Neuron (in vitro differentiated cells): ENCODE results near the gene GMPPB.
"Not testable (repeated sequence)": the region's sequence is repeated elsewhere in the genome, so short reads cannot be mapped to it uniquely, and the experiment has no call there.

Experiments used
- H2AFZ ChIP-seq: one replicate; pipeline ENCODE4 v1.6.1; 2013; ENCODE audit warnings: low read depth, mild to moderate bottlenecking, inconsistent platforms, low read length, moderate library complexity
- H3K27me3 ChIP-seq: one replicate; pipeline ENCODE4 v1.6.1; 2013; ENCODE audit warnings: low read length; ENCODE audit not compliant: insufficient read depth
- H3K36me3 ChIP-seq: one replicate; pipeline ENCODE4 v1.6.1; 2013; ENCODE audit warnings: low read length; ENCODE audit not compliant: insufficient read depth
- H3K4me1 ChIP-seq: one replicate; pipeline ENCODE4 v1.6.1; 2013; ENCODE audit warnings: low read length; ENCODE audit not compliant: insufficient read depth
- H3K4me3 ChIP-seq: 2 replicates; pipeline ENCODE4 v1.5.1; 2013; ENCODE audit warnings: mild to moderate bottlenecking, low read length, moderate library complexity
- H3K9me3 ChIP-seq: one replicate; pipeline ENCODE4 v1.6.1; 2013; ENCODE audit warnings: low read length

The GMPPB gene

GRCh38 chr3:49748874-49749273, 25.1 kb upstream of the GMPPB start:
- H3K9me3 ChIP-seq, H3K4me1 ChIP-seq, H3K27me3 ChIP-seq, H3K4me3 ChIP-seq, H2AFZ ChIP-seq: not testable (repeated sequence)
- peaks cover 35% of the 10 kb centered on the region for H3K36me3 ChIP-seq

- Histone ChIP-seq H3K4me1 (peaks cover 5% of the 10 kb centered on the region), H3K27me3 (no peaks in the 10 kb centered on the region), H3K9me3 (no peaks in the 10 kb centered on the region), H3K4me3 (no peak overlapping the region), H3K36me3 (peaks cover 41% of the 10 kb centered on the region), H2AFZ (no peak overlapping the region)
These were observed 24.2 kb upstream of the GMPPB start for GRCh38 chr3:49747792-49748480.

GRCh38 chr3:49745986-49746385, 22.2 kb upstream of the GMPPB start:
- Histone ChIP-seq H3K4me1 (peaks cover 5% of the 10 kb centered on the region), H3K9me3 (no peaks in the 10 kb centered on the region), H3K36me3 (peaks cover 44% of the 10 kb centered on the region), H3K4me3 (no peak overlapping the region), H3K27me3 (no peaks in the 10 kb centered on the region), H2AFZ (no peak overlapping the region)

- Histone ChIP-seq H3K27me3 (no peaks in the 10 kb centered on the region), H3K4me1 (no peaks in the 10 kb centered on the region), H2AFZ (no peak overlapping the region), H3K36me3 (peaks cover 43% of the 10 kb centered on the region), H3K9me3 (no peaks in the 10 kb centered on the region), H3K4me3 (no peak overlapping the region)
These were observed 16.7 kb upstream of the GMPPB start for GRCh38 chr3:49740427-49740826.

- H3K4me1 ChIP-seq: no peaks in the 10 kb centered on the region
- no peaks in the 10 kb centered on the region for H3K9me3 ChIP-seq
- H3K36me3 ChIP-seq: peaks cover 53% of the 10 kb centered on the region
- H3K27me3 ChIP-seq: no peaks in the 10 kb centered on the region
- no peak overlapping the region for H3K4me3 ChIP-seq
- no peak overlapping the region for H2AFZ ChIP-seq
These were observed 14.4 kb upstream of the GMPPB start for GRCh38 chr3:49738067-49738713.

- Histone ChIP-seq H3K36me3 (peaks cover 66% of the 10 kb centered on the region), H3K27me3 (no peaks in the 10 kb centered on the region), H3K4me1 (no peaks in the 10 kb centered on the region), H2AFZ (no peak overlapping the region), H3K4me3 (no peak overlapping the region), H3K9me3 (no peaks in the 10 kb centered on the region)
These were observed 11.0 kb upstream of the GMPPB start for GRCh38 chr3:49734752-49735151.

- Histone ChIP-seq H2AFZ (no peak overlapping the region), H3K4me3 (no peak overlapping the region), H3K27me3 (no peaks in the 10 kb centered on the region), H3K36me3 (peaks cover 61% of the 10 kb centered on the region), H3K4me1 (no peaks in the 10 kb centered on the region), H3K9me3 (no peaks in the 10 kb centered on the region)
These were observed 9.8 kb upstream of the GMPPB start for GRCh38 chr3:49733551-49733950.

GRCh38 chr3:49732597-49732996, 8.8 kb upstream of the GMPPB start:
- H3K9me3 ChIP-seq: no peaks in the 10 kb centered on the region
- H2AFZ ChIP-seq: no peak overlapping the region
- H3K4me1 ChIP-seq: no peaks in the 10 kb centered on the region
- no peak overlapping the region for H3K4me3 ChIP-seq
- peaks cover 60% of the 10 kb centered on the region for H3K36me3 ChIP-seq
- H3K27me3 ChIP-seq: no peaks in the 10 kb centered on the region

GRCh38 chr3:49729966-49730609, 6.3 kb upstream of the GMPPB start:
- Histone ChIP-seq H3K4me1 (no peaks in the 10 kb centered on the region), H3K36me3 (peaks cover 72% of the 10 kb centered on the region), H3K27me3 (no peaks in the 10 kb centered on the region), H2AFZ (no peak overlapping the region), H3K4me3 (no peak overlapping the region), H3K9me3 (no peaks in the 10 kb centered on the region)

GRCh38 chr3:49727924-49728361, 4.2 kb upstream of the GMPPB start:
- Histone ChIP-seq H3K36me3 (peaks cover 53% of the 10 kb centered on the region), H3K4me3 (no peak overlapping the region), H3K27me3 (no peaks in the 10 kb centered on the region), H2AFZ (no peak overlapping the region), H3K4me1 (peaks cover 15% of the 10 kb centered on the region), H3K9me3 (no peaks in the 10 kb centered on the region)

- Histone ChIP-seq H3K4me3 (no peak overlapping the region), H3K9me3 (no peaks in the 10 kb centered on the region), H3K36me3 (peaks cover 51% of the 10 kb centered on the region), H2AFZ (no peak overlapping the region), H3K4me1 (peaks cover 21% of the 10 kb centered on the region), H3K27me3 (no peaks in the 10 kb centered on the region)
These were observed 3.6 kb upstream of the GMPPB start for GRCh38 chr3:49727154-49727923.

GRCh38 chr3:49725906-49726681, 2.3 kb upstream of the GMPPB start:
- Histone ChIP-seq H3K27me3 (no peaks in the 10 kb centered on the region), H3K4me3 (no peak overlapping the region), H3K36me3 (peaks cover 55% of the 10 kb centered on the region), H3K4me1 (peaks cover 21% of the 10 kb centered on the region), H3K9me3 (no peaks in the 10 kb centered on the region), H2AFZ (no peak overlapping the region)
